Activated naive CD4-positive, alpha-beta T cell treated with anti-CD3 and anti-CD28 coated beads, Interleukin-2, amount 50 U/mL, for 16 hours (primary cell): ENCODE data around the gene MYO5A.

Experiments
- DNase-seq: peaks from one replicate; pipeline ENCODE4 v3.0.0-alpha.2; 2020

Gene MYO5A

DNA sequence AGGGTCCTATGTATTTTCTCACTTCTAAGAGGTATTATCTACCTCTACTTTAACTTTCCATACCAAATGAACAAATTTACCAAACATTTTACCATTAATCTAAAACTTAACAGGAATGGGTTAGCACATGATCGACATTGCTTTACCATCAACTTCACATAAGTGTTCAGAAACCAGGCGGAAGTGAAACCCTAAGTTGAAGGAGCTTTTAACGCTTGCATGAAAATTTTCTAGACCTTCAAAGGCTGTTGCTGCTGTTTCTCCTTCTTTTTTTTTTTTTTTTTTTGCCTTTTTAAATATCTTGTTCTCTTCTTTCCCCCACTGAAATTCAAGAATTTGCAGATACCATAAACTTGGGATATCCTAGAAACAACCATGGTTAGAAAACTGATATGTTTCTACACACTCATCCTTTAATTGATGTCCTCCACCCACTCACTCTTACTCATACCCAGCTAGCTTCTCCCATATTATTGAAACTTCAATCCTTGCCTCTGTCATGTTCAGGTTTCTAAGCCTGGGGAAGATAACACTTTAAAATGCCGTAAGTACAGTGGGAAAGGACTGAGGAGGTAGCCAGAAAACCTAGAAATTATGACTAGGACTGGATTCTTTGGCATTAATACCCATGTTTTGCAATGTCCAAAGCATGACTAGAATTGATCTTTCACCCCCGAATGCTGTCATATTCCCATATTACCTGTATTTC, 24.7 kb downstream of the MYO5A start:
- no peak for DNase-seq

DNA sequence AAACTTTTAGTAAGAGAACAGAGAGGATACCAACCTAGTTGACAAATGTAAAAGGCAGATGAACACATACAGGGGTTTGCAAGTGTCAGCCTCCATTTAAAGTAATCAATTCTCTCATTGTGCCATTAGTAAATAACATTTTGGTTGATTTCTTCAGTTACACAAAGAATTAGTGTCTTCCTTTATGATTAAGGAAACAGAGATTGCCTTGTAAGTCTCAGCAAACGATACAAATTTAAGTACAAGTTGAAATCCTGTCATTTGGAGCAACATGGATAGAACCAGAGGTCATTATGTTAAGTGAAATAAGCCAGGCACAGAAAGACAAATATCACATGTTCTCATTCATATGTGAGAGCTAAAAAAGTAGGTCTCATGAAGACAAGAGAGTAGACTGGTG, 26.1 kb downstream of the MYO5A start:
- no peak for DNase-seq

GRCh38 chr15:52499506-52499905, 29.2 kb downstream of the MYO5A start:
- DNase-seq = no peak

- no peak for DNase-seq
Measured at GRCh38 chr15:52498706-52499105, 30.0 kb downstream of the MYO5A start.

- DNase-seq = peak; percentile 61
Measured at GRCh38 chr15:52496776-52497470, 31.8 kb downstream of the MYO5A start.

- DNase-seq = no peak
Measured at GRCh38 chr15:52496175-52496574, 32.5 kb downstream of the MYO5A start.

GRCh38 chr15:52495125-52495524, 33.6 kb downstream of the MYO5A start:
- DNase-seq = no peak

GRCh38 chr15:52493968-52494367, 34.7 kb downstream of the MYO5A start:
- no peak for DNase-seq

DNA sequence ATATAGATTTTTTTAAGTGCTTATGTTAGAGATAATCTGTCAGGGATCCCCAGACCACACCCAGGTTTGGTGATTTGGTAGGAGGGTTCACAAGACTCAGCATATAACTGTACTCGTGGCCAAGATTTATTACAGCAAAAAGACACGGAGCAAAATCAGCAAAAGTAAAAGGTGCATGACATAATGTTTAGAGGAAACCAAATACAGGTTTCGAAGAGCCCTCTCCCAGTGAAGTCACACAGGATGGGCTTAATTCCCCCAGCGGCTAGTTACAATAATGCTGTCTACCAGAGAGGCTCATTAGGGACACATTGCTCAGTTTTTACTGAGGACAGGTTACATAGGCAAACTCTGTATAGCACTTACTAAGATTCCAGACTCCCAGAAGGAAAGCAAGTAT, 36.5 kb downstream of the MYO5A start:
- DNase-seq = no peak

- DNase-seq = no peak
Measured at GRCh38 chr15:52491472-52491871, 37.2 kb downstream of the MYO5A start.

DNA sequence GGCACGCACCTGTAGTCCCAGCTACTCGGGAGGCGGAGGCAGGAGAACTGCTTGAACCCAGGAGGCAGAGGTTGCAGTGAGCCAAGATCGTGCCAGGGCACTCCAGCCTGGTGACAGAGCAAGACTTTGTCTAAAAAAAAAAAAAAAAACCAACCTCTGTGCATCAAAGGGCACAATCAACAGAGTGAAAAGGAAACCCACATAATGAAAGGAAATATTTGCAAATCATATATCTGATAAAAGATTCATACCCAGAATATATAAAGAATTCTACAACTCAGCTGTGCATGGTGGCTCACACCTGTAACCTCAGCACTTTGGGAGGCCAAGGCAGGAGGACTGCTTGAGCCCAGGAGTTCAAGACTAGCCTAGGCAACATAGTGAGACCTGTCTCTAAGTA, 39.2 kb downstream of the MYO5A start:
- DNase-seq = peak; percentile 20

GRCh38 chr15:52488830-52489229, 39.9 kb downstream of the MYO5A start:
- DNase-seq = no peak

- no peak for DNase-seq
Measured at GRCh38 chr15:52486003-52486996, 42.4 kb downstream of the MYO5A start.

DNA sequence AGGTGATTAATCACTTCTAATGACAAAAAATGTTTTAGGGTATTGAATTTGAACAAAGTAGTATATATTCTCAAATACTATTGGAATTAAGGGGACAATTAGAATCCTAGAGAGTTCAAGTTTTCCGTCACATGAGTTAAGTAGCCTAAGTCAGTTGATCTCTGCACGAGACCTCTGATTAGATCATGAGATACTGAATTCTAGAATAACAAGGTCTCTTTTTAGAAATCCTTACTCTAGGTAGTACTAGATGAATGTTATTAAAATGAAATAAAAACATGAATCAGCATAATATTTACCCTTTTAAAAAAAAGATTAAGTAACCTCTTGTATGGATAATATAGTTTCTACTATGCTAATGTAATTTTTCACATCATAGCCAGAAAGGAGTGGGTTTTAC, 43.4 kb downstream of the MYO5A start:
- no peak for DNase-seq

DNA sequence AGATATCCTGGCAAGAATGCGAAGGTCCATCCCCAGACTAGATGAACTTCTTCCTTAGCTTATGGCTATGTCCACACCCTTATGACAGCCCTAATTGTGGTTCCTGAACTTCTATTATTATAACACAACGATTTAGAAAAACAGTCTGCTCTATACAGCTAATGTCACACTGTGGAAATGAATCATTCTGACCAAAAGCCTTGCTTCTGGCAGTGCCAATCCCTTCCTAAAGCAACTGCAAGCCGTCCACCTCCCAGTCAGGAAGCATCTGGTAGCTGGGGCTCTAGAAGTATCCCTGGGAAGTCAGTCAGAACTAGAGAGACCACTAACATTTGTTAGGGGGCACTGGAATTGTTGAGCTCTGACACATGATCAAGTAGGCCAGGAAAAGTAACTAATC, 45.0 kb downstream of the MYO5A start:
- no peak for DNase-seq

- DNase-seq = no peak
Measured at GRCh38 chr15:52481915-52482314, 46.8 kb downstream of the MYO5A start.

GRCh38 chr15:52480990-52481389, 47.7 kb downstream of the MYO5A start:
- DNase-seq = no peak

- no peak for DNase-seq
Measured at GRCh38 chr15:52466716-52467115, 62.0 kb downstream of the MYO5A start.

DNA sequence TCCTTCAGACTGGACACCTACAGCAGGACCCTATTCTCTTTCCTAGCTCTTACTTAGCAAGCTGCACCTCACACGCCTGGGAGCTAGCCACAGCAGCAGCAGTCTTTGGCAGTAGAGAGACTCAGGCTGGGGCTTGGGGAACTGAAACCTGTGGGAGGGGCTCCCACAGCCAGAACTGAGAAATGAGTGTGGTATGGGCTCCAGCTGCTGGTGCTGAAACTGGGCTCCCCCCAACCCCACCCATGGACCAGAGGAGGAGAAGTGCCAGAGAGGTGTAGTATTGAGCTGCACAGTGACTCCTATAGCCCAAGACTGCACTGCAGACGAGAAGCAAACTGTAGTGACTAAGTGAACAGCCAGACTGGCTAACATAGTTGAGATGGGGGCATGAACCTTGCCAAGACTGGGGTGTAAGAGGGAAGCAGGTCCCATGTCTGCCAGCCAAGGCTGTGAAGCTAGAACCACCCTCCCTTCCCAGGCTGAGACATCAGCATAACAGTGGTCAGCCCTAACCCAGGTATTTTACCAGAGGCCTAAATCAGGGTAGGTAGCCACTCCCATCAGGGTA, 62.5 kb downstream of the MYO5A start:
- DNase-seq = peak; percentile 39

DNA sequence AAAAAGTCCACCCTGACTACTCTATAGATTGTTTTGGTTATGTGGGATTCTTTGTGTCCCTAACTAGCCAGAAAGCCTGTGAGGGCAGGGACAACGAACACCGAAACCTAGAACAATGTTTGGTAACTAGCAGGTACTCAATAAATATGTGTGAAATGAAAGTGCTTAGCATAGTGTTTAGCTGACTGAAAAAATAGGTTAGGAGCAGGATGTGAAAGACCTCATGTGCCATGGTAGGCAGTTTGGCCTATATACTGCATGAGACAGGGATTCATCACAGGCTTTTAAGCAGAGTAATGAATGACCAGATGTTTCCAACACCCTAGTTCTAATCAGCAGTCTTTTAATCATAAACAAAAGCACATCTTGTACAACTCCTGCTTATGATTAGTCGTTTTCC, 64.2 kb downstream of the MYO5A start:
- DNase-seq = no peak

DNA sequence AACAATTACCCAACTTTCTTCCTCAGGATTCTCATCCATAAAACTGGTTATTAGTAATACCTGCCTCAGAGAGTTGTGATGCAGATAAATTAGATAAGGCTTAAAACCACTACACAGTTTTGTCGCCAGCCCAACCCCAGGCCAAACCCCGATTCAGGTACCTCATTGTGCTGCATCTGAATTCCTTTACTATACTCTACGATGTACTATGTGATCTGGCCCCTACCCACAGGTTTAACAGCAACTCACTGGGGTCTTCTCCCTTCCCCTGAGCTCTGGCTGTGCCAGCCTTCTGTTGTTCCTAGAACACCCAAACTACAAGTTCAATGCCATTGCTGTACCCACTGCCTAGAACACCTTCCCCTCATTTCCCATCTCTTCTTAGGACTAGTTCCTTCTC, 64.6 kb downstream of the MYO5A start:
- no peak for DNase-seq

- no peak for DNase-seq
Measured at GRCh38 chr15:52463638-52464037, 65.0 kb downstream of the MYO5A start.

- no peak for DNase-seq
Measured at GRCh38 chr15:52462806-52463360, 65.8 kb downstream of the MYO5A start.
